ENCODE measurements around the gene ATP6V1F.

DNA sequence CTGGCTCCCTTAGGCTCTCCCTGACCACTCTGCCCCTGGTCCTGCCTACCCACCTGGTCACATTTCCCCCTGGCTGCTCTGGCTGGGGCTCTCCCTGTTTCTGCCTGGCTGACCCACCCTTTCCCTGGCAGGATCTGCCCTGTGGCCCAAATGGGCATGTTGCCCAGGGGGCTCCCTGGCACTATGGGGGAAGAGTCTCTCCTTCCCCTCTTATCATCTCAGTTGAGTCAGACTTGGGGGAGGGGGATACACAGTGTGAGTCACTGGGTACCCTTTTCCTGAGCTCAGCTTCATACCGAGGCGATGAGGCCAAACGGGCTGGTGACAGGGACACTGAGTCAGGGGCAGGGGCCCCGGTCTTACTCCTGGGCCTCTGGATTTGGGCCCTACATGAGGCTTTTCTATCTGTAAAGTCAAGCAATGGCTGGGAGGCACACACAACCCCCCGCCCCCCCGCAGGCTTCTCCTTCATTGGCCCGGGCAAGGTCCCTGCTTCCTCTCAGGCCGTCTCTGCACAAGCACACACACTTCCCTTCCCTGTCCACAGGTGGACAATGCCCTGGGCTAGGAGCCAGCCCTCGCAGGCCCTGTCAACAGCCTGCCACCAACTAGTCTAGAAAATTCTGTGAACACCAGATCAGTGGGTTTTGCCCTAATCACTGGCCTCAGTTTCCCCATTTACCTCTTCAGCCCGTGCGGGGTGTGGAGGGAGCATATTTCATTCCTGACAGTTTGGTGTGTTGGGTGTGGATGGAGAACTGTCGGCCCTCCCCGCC lies 33.1 kb upstream of the ATP6V1F start:
- TF ChIP-seq, protein P1, sequence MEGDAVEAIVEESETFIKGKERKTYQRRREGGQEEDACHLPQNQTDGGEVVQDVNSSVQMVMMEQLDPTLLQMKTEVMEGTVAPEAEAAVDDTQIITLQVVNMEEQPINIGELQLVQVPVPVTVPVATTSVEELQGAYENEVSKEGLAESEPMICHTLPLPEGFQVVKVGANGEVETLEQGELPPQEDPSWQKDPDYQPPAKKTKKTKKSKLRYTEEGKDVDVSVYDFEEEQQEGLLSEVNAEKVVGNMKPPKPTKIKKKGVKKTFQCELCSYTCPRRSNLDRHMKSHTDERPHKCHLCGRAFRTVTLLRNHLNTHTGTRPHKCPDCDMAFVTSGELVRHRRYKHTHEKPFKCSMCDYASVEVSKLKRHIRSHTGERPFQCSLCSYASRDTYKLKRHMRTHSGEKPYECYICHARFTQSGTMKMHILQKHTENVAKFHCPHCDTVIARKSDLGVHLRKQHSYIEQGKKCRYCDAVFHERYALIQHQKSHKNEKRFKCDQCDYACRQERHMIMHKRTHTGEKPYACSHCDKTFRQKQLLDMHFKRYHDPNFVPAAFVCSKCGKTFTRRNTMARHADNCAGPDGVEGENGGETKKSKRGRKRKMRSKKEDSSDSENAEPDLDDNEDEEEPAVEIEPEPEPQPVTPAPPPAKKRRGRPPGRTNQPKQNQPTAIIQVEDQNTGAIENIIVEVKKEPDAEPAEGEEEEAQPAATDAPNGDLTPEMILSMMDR (conservative IDR thresholded peaks at IDR 0.05; ENCODE audit: low read length), result no peak
- TF ChIP-seq EZH2phosphoT487 (IDR thresholded peaks at IDR 0.05; ENCODE audit: borderline replicate concordance, low read depth, low read length), result no peak

All from OCI-LY7 (cell line).